NCI-H128 (cell line): ENCODE results near the gene MACO1.
"Not testable (repeated sequence)": the region's sequence is repeated elsewhere in the genome, so short reads cannot be mapped to it uniquely, and the experiment has no call there.

Experiments used
- DNase-seq: peaks from one replicate; lab custom pipeline; 2025; ENCODE audit not compliant: unreplicated experiment; lab: John Stamatoyannopoulos, UW

Gene MACO1

GRCh38 chr1:25425098-25426085 is 5.3 kb upstream of the MACO1 start:
- DNase-seq: no peak

- no peak for DNase-seq
Observed at GRCh38 chr1:25427696-25428095, 3.0 kb upstream of the MACO1 start.

GRCh38 chr1:25428475-25429166 is 2.1 kb upstream of the MACO1 start:
- no peak for DNase-seq

- no peak for DNase-seq
Observed at GRCh38 chr1:25430967-25431881, 527 bp downstream of the MACO1 start.

- DNase-seq: no peak
Observed at GRCh38 chr1:25431955-25432719, 1.4 kb downstream of the MACO1 start.

- no peak for DNase-seq
Observed at GRCh38 chr1:25432749-25433388, 2.2 kb downstream of the MACO1 start.

GRCh38 chr1:25433389-25434186 is 2.9 kb downstream of the MACO1 start:
- DNase-seq: no peak

GRCh38 chr1:25435397-25436108 is 4.9 kb downstream of the MACO1 start:
- no peak for DNase-seq

- no peak for DNase-seq
Observed at GRCh38 chr1:25437672-25438071, 7.0 kb downstream of the MACO1 start.

GRCh38 chr1:25439287-25439686 is 8.6 kb downstream of the MACO1 start:
- DNase-seq: no peak

GRCh38 chr1:25442178-25442577 is 11.5 kb downstream of the MACO1 start:
- DNase-seq: no peak

- no peak for DNase-seq
Observed at GRCh38 chr1:25443030-25443699, 12.5 kb downstream of the MACO1 start.

GRCh38 chr1:25444604-25445003 is 13.9 kb downstream of the MACO1 start:
- not testable (repeated sequence) for DNase-seq

GRCh38 chr1:25445993-25446538 is 15.4 kb downstream of the MACO1 start:
- DNase-seq: no peak

- DNase-seq: no peak
Observed at GRCh38 chr1:25447547-25447946, 16.9 kb downstream of the MACO1 start.

- no peak for DNase-seq
Observed at GRCh38 chr1:25450891-25451290, 20.2 kb downstream of the MACO1 start.

GRCh38 chr1:25451908-25452307 is 21.2 kb downstream of the MACO1 start:
- no peak for DNase-seq

GRCh38 chr1:25456502-25456901 is 25.8 kb downstream of the MACO1 start:
- no peak for DNase-seq
